GM18511 (cell line): ENCODE data around the gene ZNF581.

Experiments used
- ATAC-seq: cut with Tn5 transposase; IDR thresholded peaks from one replicate; pipeline ENCODE4 v1.9.1; 2021; ENCODE audit warnings: mild to moderate bottlenecking, moderate library complexity; ENCODE audit not compliant: unreplicated experiment

Gene ZNF581

GRCh38 chr19:55611300-55611982, 32.0 kb upstream of the ZNF581 start:
- no peak for ATAC-seq

- ATAC-seq: no peak
Measured at GRCh38 chr19:55611983-55612645, 31.3 kb upstream of the ZNF581 start.

- no peak for ATAC-seq
Measured at GRCh38 chr19:55613396-55613795, 30.1 kb upstream of the ZNF581 start.

- ATAC-seq: no peak
Measured at GRCh38 chr19:55613930-55614710, 29.3 kb upstream of the ZNF581 start.

GRCh38 chr19:55614711-55615542, 28.5 kb upstream of the ZNF581 start:
- ATAC-seq: no peak

GRCh38 chr19:55615543-55616394, 27.7 kb upstream of the ZNF581 start:
- ATAC-seq: no peak

GRCh38 chr19:55616395-55616875, 27.0 kb upstream of the ZNF581 start:
- ATAC-seq: no peak

- no peak for ATAC-seq
Measured at GRCh38 chr19:55617426-55617825, 26.0 kb upstream of the ZNF581 start.

- ATAC-seq: no peak
Measured at GRCh38 chr19:55618426-55618825, 25.0 kb upstream of the ZNF581 start.

GRCh38 chr19:55619286-55619685, 24.2 kb upstream of the ZNF581 start:
- ATAC-seq: no peak

- ATAC-seq: no peak
Measured at GRCh38 chr19:55620410-55621204, 22.8 kb upstream of the ZNF581 start.

GRCh38 chr19:55621205-55621672, 22.2 kb upstream of the ZNF581 start:
- ATAC-seq: no peak

GRCh38 chr19:55621673-55622231, 21.7 kb upstream of the ZNF581 start:
- no peak for ATAC-seq

- no peak for ATAC-seq
Measured at GRCh38 chr19:55622242-55622969, 21.0 kb upstream of the ZNF581 start.

GRCh38 chr19:55623130-55623529, 20.3 kb upstream of the ZNF581 start:
- no peak for ATAC-seq

GRCh38 chr19:55623561-55623960, 19.9 kb upstream of the ZNF581 start:
- no peak for ATAC-seq

- ATAC-seq: no peak
Measured at GRCh38 chr19:55624109-55625003, 19.1 kb upstream of the ZNF581 start, which contains the start of gene ZNF784. ZNF784 (minus strand) TSS chr19:55624566; CDS start chr19:55624561, 5 bp downstream.
